GM12801 (cell line): Measurements from ENCODE around the gene NFIA.

Experiments
- CTCF ChIP-seq: IDR thresholded peaks from one replicate; pipeline ENCODE4 v1.5.1; 2011; ENCODE audit warnings: control low read depth; ENCODE audit not compliant: insufficient read length; ENCODE audit errors: extremely low read depth

Gene NFIA

GRCh38 chr1:61444288-61444687 is 361.9 kb downstream of the NFIA start:
- no peak for TF ChIP-seq CTCF

GRCh38 chr1:61445269-61445825 is 363.0 kb downstream of the NFIA start:
- TF ChIP-seq CTCF = no peak

GRCh38 chr1:61446531-61446991 is 364.2 kb downstream of the NFIA start:
- no peak for TF ChIP-seq CTCF

- TF ChIP-seq CTCF = no peak
These were observed 365.0 kb downstream of the NFIA start for GRCh38 chr1:61447106-61447967.

- TF ChIP-seq CTCF = no peak
These were observed 365.6 kb downstream of the NFIA start for GRCh38 chr1:61447968-61448430.

- no peak for TF ChIP-seq CTCF
These were observed 366.6 kb downstream of the NFIA start for GRCh38 chr1:61448914-61449313.

GRCh38 chr1:61449410-61449809 is 367.0 kb downstream of the NFIA start:
- no peak for TF ChIP-seq CTCF
